SK-N-SH (cell line): Measurements from ENCODE around the gene ANKS6. TPM values are rescaled to one million over a fixed set of nuclear protein-coding genes. Genes with fewer than 3 reads are reported as not detected.

Experiments
- CTCF ChIA-PET: fragments of 300-600, 350-600 bp; formaldehyde crosslinking; extraction: SDS; loops from one replicate; lab custom pipeline; 2021; lab: Yijun Ruan, JAX
- POLR2A ChIA-PET: fragments of 350-600 bp; sonication (Branson Sonifier 250); formaldehyde crosslinking; extraction: SDS; loops from one replicate; lab custom pipeline; 2020; ENCODE audit warnings: antibody characterized with exemption, inconsistent platforms; lab: Yijun Ruan, JAX
- DNase-seq: peaks from one replicate; pipeline ENCODE4 v3.0.0; 2012
- H2AFZ ChIP-seq: fragments of 200-600 bp; sonication (generic); 2 replicates; pipeline ENCODE4 v1.8.1; 2016; ENCODE audit warnings: antibody characterized with exemption, mild to moderate bottlenecking, low read depth
- H3F3A ChIP-seq: fragments of 200-600 bp; sonication (generic); replicated peaks from 2 replicates; pipeline ENCODE3; 2016; ENCODE audit warnings: antibody characterized with exemption, mild to moderate bottlenecking; ENCODE audit not compliant: insufficient read depth
- H3K27ac ChIP-seq, 2 experiments: fragments of 200-500 bp in 1 of 2; fragments of 200-600 bp in 1 of 2; sonication (Bioruptor generic) in 1 of 2; sonication (generic), shearing (Covaris generic) in 1 of 2; 2 replicates each; pipeline versions ENCODE4 v1.5.1 to v1.6.1; 2014 to 2016; ENCODE audit warnings: low read depth in 2 of 2, inconsistent platforms in 1 of 2, low read length in 1 of 2, mild to moderate bottlenecking in 1 of 2, mixed read lengths in 1 of 2
- H3K27me3 ChIP-seq: fragments of 200-600 bp; sonication (generic), shearing (Covaris generic); 2 replicates; pipeline ENCODE4 v1.6.1; 2016; ENCODE audit warnings: mixed run types; ENCODE audit not compliant: insufficient read depth
- H3K36me3 ChIP-seq, 2 experiments: fragments of 200-500 bp in 1 of 2; fragments of 200-600 bp in 1 of 2; sonication (Bioruptor generic) in 1 of 2; sonication (generic) in 1 of 2; replicated peaks in 1 of 2; 2 replicates each; pipeline versions ENCODE3 to v1.5.1; 2014 to 2016; ENCODE audit warnings: low read length in 1 of 2, mild to moderate bottlenecking in 1 of 2; ENCODE audit not compliant: insufficient read depth in 2 of 2, control insufficient read depth in 1 of 2
- H3K4me1 ChIP-seq, 2 experiments: fragments of 200-500 bp in 1 of 2; fragments of 200-600 bp in 1 of 2; sonication (Bioruptor generic) in 1 of 2; sonication (generic), shearing (Covaris generic) in 1 of 2; 2 replicates each; pipeline versions ENCODE4 v1.5.1 to v1.6.1; 2014 to 2016; ENCODE audit warnings: low read depth in 1 of 2, low read length in 1 of 2, mixed run types in 1 of 2; ENCODE audit not compliant: insufficient read depth in 2 of 2, control insufficient read depth in 1 of 2
- H3K4me2 ChIP-seq: fragments of 200-600 bp; sonication (generic), shearing (Covaris generic); 2 replicates; pipeline ENCODE4 v1.6.1; 2017; ENCODE audit warnings: mixed run types
- H3K4me3 ChIP-seq, 2 experiments: fragments of 200-500 bp in 1 of 2; fragments of 200-600 bp in 1 of 2; sonication (Bioruptor generic) in 1 of 2; sonication (generic), shearing (Covaris generic) in 1 of 2; 2 replicates each; pipeline versions ENCODE4 v1.5.1 to v1.8.1; 2014 to 2016; ENCODE audit warnings: low read depth in 2 of 2, inconsistent platforms in 1 of 2, low read length in 1 of 2, mild to moderate bottlenecking in 1 of 2, mixed read lengths in 1 of 2, moderate library complexity in 1 of 2
- H3K79me2 ChIP-seq: fragments of 200-600 bp; sonication (generic); 2 replicates; pipeline ENCODE4 v1.8.1; 2017; ENCODE audit warnings: mild to moderate bottlenecking; ENCODE audit not compliant: insufficient read depth
- H3K9ac ChIP-seq: fragments of 200-600 bp; sonication (generic); 2 replicates; pipeline ENCODE4 v1.6.1; 2017; ENCODE audit warnings: mixed run types
- H3K9me2 ChIP-seq: fragments of 200-600 bp; sonication (generic); 2 replicates; pipeline ENCODE4 v1.6.1; 2017; ENCODE audit warnings: mixed run types
- H3K9me3 ChIP-seq: fragments of 200-600 bp; sonication (generic); 2 replicates; pipeline ENCODE4 v1.6.1; 2017; ENCODE audit warnings: mixed run types, mild to moderate bottlenecking, moderate library complexity
- H4K20me1 ChIP-seq: fragments of 200-600 bp; sonication (generic); 2 replicates; pipeline ENCODE4 v1.6.1; 2017; ENCODE audit warnings: mild to moderate bottlenecking, mixed run types; ENCODE audit not compliant: insufficient read depth
- CTCF ChIP-seq: fragments of 200-600 bp; sonication (generic); IDR thresholded peaks from 2 replicates; pipeline ENCODE4 v1.6.1; 2017; ENCODE audit warnings: antibody characterized with exemption, mild to moderate bottlenecking, moderate library complexity
- FOXM1 ChIP-seq: IDR thresholded peaks from 2 replicates; pipeline ENCODE4 v1.4.0; 2012; ENCODE audit warnings: low read depth, mild to moderate bottlenecking
- GABPA ChIP-seq: IDR thresholded peaks from 2 replicates; pipeline ENCODE4 v1.4.0; 2012; ENCODE audit warnings: low read depth, mild to moderate bottlenecking
- NFIC ChIP-seq: IDR thresholded peaks from 2 replicates; pipeline ENCODE4 v1.4.0; 2012; ENCODE audit warnings: borderline replicate concordance
- RXRA ChIP-seq: IDR thresholded peaks from 2 replicates; pipeline ENCODE4 v1.4.0; 2012; ENCODE audit warnings: low read depth, mild to moderate bottlenecking, borderline replicate concordance
- USF2 ChIP-seq: fragments of 150-350 bp; IDR thresholded peaks from 2 replicates; pipeline ENCODE4 v1.6.1; 2017; ENCODE audit warnings: antibody characterized with exemption, low read length, low read depth, borderline replicate concordance
- ZBTB33 ChIP-seq: IDR thresholded peaks from 2 replicates; pipeline ENCODE4 v1.4.0; 2012; ENCODE audit warnings: low read depth, borderline replicate concordance
- WGBS: methylation state at CpG from one replicate; pipeline ENCODE4 v1.1.6; 2017; ENCODE audit warnings: low lambda C conversion rate; 5-methylcytosine and 5-hydroxymethylcytosine counted together
- polyA plus RNA-seq, 3 experiments: library from polyadenylated mRNA; depleted of rRNA; stranded (reverse); fragments of >200 nt; gene quantifications; 2 replicates each; pipeline ENCODE4 v1.2.3, GENCODE V29; 2012
- TF ChIP-seq, protein P1 (sequence below): IDR thresholded peaks from 2 replicates; pipeline ENCODE4 v1.4.0; 2012; ENCODE audit warnings: low read depth, borderline replicate concordance

The ANKS6 gene
- polyA plus RNA-seq, 1 of the 3 experiments (the other 2 are of a cell fraction): 29.3 TPM

- Histone ChIP-seq H3K9me2 (no peaks in the 10 kb centered on the region), H2AFZ (no peak overlapping the region), H3K9ac (no peak overlapping the region), H3K9me3 (peaks cover 11% of the 10 kb centered on the region), H3K4me3 (no peak overlapping the region), H3K36me3 (peaks cover 35 to 42% of the 10 kb centered on the region in 2 experiments), H3K27ac (no peak overlapping the region), H3K4me2 (no peak overlapping the region), H3K4me1 (no peaks in the 10 kb centered on the region), H4K20me1 (no peaks in the 10 kb centered on the region), H3K79me2 (no peaks in the 10 kb centered on the region), H3F3A (no peaks in the 10 kb centered on the region), H3K27me3 (no peaks in the 10 kb centered on the region)
- ChIA-PET POLR2A (no interaction called here), CTCF (interaction anchor here (2.0 to 3.0 kb wide), 2 partner anchors 8 to 452 kb away, joined by 4 to 29 read pairs; no protein-coding TSS in a partner anchor)
- TF ChIP-seq, protein P1, sequence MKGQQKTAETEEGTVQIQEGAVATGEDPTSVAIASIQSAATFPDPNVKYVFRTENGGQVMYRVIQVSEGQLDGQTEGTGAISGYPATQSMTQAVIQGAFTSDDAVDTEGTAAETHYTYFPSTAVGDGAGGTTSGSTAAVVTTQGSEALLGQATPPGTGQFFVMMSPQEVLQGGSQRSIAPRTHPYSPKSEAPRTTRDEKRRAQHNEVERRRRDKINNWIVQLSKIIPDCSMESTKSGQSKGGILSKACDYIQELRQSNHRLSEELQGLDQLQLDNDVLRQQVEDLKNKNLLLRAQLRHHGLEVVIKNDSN: no peak
- TF ChIP-seq NFIC: no peak
- no peak for DNase-seq
- WGBS: 100% methylated on average over 1 of the region's 3 CpGs
Measured at GRCh38 chr9:98767196-98767595, 29.2 kb downstream of the ANKS6 start.

DNA sequence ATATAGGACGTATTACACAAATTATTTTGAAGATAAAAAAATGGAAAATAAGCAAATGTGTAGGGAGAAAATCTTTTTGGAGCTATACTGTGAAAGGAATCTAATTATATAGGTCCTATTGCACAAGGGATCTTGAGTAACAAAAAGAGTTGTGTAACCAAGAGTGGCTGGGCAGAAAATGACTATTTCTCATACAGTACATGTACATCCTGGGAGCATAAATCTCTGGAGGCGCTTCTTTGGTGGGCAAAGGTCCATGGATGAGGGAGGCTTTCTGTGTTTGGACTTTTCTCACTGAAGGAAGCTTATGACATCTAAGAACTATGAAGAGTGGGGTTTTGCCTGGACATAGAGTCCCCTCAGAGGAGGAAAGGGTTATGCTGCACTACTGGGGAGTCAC is 29.8 kb downstream of the ANKS6 start:
- no peaks in the 10 kb centered on the region for H3K79me2 ChIP-seq
- no peak for DNase-seq
- no peak overlapping the region for H2AFZ ChIP-seq
- H3K27me3 ChIP-seq: no peaks in the 10 kb centered on the region
- H3K9ac ChIP-seq: no peak overlapping the region
- 97% methylated on average over 2 of the region's 2 CpGs for WGBS
- ChIA-PET POLR2A (no interaction called here), CTCF (interaction anchor here (0.6 to 3.0 kb wide), 4 partner anchors 8 to 452 kb away, joined by 3 to 29 read pairs (median 4); no protein-coding TSS in a partner anchor)
- no peak overlapping the region for H3K27ac ChIP-seq
- no peak overlapping the region for H3K4me2 ChIP-seq
- H4K20me1 ChIP-seq: no peaks in the 10 kb centered on the region
- peaks cover 11% of the 10 kb centered on the region for H3K9me3 ChIP-seq
- no peaks in the 10 kb centered on the region for H3K4me1 ChIP-seq
- H3K4me3 ChIP-seq: no peak overlapping the region
- H3K9me2 ChIP-seq: no peaks in the 10 kb centered on the region
- peaks cover 30 to 44% of the 10 kb centered on the region in 2 experiments for H3K36me3 ChIP-seq
- no peak for TF ChIP-seq RXRA
- no peak for TF ChIP-seq USF2
- TF ChIP-seq ZBTB33: no peak
- no peak for TF ChIP-seq FOXM1
- no peak for TF ChIP-seq CTCF
- TF ChIP-seq, protein P1: no peak
- TF ChIP-seq GABPA: no peak
- H3F3A ChIP-seq: no peaks in the 10 kb centered on the region
